HG03039 (cell line): Measurements from ENCODE around the gene RAET1E.
"Not testable (repeated sequence)": the region's sequence is repeated elsewhere in the genome, so short reads cannot be mapped to it uniquely, and the experiment has no call there.

Experiments used
- ATAC-seq: cut with Tn5 transposase; IDR thresholded peaks from one replicate; pipeline ENCODE4 v1.9.1; 2021; ENCODE audit warnings: mild to moderate bottlenecking, moderate library complexity; ENCODE audit not compliant: unreplicated experiment

RAET1E gene

DNA sequence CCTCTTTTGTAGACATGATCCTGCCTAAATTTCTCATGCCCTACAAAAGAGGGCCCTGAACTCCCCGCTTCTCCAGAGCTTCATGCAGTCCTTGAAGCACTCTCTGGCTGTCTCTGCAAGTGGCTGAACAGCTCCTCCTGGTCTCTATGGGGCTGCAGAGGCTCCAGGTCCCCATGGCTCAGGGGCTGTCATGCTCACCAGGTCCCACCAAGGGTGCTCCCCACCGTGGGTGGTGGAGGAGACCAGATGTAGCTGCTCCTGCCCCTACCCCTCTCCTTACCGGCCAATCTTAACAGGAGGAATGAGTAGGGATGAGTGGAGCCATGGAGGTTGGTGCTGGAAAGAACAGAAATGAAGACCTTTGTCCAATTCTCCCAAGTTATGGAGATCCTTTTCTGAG lies 14.8 kb upstream of the RAET1E start:
- ATAC-seq: not testable (repeated sequence)

GRCh38 chr6:149910721-149911151 lies 12.8 kb upstream of the RAET1E start:
- ATAC-seq: no peak

GRCh38 chr6:149909701-149910470 lies 12.0 kb upstream of the RAET1E start:
- ATAC-seq: no peak

DNA sequence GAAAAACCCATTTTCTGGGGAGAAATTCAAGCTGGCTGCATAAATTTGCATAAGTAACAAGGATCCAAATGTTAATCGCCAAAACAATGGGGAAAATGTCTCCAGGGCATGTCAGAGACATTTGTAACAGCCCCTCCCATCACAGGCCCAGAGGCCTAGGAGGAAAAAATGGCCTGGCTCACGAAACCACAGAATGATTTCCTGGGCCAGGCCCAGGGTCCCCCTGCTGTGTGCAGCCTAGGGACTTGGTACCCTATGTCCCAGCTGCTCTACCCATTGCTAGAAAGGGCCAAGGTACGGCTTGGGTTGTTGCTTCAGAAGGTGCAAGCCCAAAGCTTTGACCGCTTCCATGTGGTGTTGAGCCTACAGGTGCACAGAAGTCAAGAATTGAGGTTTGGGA lies 10.6 kb upstream of the RAET1E start:
- ATAC-seq: not testable (repeated sequence)

- ATAC-seq: no peak
Observed at GRCh38 chr6:149907317-149907716, 9.4 kb upstream of the RAET1E start.

GRCh38 chr6:149906405-149906804 lies 8.5 kb upstream of the RAET1E start:
- ATAC-seq: no peak

DNA sequence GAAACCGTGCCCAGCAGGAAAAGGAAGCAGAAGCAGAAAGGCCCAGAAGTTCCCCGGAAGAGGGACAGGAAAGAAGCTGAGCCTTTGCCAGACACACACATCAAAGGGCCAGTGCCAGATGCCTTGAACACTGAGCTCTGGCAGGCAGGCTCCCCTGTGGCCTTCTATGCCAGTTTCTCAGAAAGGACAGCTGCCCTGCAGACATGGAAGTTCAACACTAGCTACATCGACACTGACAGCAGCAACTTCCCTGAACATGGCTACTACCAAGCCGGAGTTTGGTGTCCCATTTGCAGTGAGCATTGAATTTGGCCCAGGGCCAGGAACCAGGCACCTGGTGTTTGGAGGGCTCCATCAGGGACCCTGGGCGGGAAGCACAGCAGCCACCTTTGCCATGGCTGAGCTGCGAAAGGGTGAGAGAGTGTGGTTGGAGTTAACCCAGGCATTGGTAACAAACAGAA lies 8.0 kb upstream of the RAET1E start:
- ATAC-seq: no peak

GRCh38 chr6:149905371-149905910 lies 7.5 kb upstream of the RAET1E start:
- no peak for ATAC-seq

DNA sequence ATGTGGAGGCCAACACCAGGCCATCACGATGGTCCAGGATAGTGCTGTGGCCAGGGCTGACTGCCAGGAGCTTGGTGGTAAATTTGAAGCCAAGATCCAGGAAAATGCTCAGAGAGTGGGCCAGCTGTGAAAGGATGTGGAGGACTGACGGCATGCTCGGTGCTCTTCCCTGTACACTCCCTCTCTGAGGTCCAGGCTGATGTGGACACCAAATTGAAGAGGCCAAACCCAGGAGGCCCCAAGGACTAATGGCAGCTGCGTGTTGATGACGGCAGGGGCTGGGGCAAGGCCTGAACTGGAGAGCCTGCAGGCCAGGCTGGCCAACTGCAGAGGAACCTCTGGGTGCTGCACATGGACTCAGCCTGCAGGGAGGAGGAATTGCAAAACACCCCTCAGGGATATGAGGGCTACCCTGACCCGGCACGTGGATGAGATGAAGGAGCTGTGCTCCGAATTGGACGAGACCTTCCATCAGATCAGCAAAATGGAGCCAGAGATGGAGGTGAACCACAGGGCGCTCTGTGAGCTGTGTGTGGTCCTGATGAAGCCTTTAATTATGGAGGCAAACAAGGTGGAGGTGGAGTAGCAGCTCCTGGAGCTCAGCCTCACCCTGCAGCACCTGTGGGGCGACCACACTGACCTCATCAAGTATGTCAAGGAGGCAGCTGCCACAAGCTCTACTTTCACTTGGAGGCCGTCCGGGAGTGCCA lies 6.9 kb upstream of the RAET1E start:
- ATAC-seq: no peak

GRCh38 chr6:149903938-149904611 lies 6.2 kb upstream of the RAET1E start:
- no peak for ATAC-seq

GRCh38 chr6:149901444-149902140 lies 3.7 kb upstream of the RAET1E start:
- ATAC-seq: no peak

- ATAC-seq: no peak
Observed at GRCh38 chr6:149900620-149901443, 2.9 kb upstream of the RAET1E start.

DNA sequence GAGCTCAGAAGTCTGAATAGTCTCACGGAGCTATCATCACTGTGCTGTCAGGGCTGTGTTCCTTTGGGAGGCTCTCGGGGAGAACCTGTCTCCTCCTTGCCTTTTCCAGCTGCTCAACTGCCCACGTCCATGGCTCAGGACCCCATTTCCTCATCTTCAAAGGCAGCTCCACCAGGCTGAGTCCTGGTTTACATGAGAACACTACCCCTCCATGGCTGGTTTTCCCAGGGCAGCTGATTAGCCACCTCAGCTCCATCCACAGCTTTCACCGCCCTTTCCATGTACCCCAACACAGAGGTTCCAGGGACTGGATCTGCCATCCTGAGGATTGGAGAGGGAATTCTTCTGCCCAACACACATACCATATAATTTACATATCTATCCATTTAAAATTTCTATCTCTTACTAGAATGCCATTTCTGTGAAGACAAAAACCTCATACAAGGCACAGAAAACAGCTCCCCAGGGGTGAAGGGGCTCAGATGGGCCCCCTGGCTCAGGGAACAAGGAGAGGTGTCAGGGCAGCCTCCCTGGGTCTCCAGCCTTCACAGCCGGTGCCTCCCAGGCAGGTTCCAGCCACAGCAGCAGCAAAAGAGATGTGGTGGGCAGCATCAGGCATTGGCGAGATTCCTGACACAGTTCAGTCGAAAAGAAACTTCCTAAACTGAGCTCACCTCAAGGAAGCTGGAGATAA lies 2.2 kb upstream of the RAET1E start:
- no peak for ATAC-seq

DNA sequence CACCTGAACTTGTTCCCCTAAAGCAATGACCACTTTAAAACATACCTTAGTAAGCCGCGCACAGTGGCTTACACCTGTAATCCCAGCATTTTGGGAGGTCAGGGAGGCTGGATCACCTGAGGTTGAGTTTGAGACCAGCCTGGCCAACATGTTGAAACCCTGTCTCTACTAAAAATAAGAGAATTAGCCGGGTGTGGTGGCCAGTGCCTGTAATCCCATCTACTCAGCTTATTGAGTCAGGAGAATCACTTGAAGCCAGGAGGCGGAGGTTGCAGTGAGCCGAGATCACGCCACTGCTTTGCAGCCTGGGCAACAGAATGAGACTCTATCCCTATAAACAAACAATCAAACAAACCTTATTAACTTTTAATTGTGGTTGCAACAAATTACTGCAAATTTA lies 1.6 kb upstream of the RAET1E start:
- ATAC-seq: no peak

GRCh38 chr6:149898966-149899365 lies 1.1 kb upstream of the RAET1E start:
- no peak for ATAC-seq

- ATAC-seq: no peak
Observed at GRCh38 chr6:149897015-149897697, 757 bp downstream of the RAET1E start.

- ATAC-seq: no peak
Observed at GRCh38 chr6:149896491-149896890, 1.4 kb downstream of the RAET1E start.

GRCh38 chr6:149895833-149896271 lies 2.1 kb downstream of the RAET1E start:
- no peak for ATAC-seq
